Left renal pelvis (tissue), 4 donors: ENCODE results near the gene LRRC30. TPM values are rescaled to one million over a fixed set of nuclear protein-coding genes. Genes with fewer than 3 reads are reported as not detected.

Experiments
- DNase-seq, 4 donors: peaks; one replicate each; pipeline ENCODE4 v3.0.0-alpha.2; 2013; ENCODE audit warnings: low read depth in 4 of 4, low spot score in 3 of 4
- polyA plus RNA-seq, 4 donors: library from polyadenylated mRNA; unstranded; fragments of 120-200 nt; gene quantifications; one replicate each; pipeline ENCODE4 v1.2.1, GENCODE V29; 2013; ENCODE audit not compliant: insufficient read length in 4 of 4

Gene LRRC30
- polyA plus RNA-seq, 4 donors: 0.20 to 1.4 (median 0.60) TPM; not detected in 1

DNA sequence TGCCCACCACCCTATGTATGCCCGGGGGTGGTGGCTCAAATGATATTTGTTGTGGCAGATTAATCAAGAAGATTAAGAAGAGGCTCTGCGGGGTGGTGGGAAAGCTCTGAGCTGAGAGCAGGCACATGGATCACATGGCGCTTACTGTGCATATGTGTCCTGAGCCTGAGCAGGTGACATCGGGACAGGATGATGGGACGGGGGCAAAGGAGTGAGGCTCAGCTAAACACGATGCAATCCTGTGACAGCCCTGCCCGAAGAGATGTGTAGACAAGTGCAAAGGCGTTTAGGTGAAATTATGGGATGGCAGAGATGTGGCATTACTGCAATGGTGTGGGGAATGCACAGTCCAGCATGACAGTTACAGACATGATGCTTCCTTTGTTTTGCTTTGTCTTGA, 6.0 kb downstream of the LRRC30 start:
- no peak for DNase-seq

DNA sequence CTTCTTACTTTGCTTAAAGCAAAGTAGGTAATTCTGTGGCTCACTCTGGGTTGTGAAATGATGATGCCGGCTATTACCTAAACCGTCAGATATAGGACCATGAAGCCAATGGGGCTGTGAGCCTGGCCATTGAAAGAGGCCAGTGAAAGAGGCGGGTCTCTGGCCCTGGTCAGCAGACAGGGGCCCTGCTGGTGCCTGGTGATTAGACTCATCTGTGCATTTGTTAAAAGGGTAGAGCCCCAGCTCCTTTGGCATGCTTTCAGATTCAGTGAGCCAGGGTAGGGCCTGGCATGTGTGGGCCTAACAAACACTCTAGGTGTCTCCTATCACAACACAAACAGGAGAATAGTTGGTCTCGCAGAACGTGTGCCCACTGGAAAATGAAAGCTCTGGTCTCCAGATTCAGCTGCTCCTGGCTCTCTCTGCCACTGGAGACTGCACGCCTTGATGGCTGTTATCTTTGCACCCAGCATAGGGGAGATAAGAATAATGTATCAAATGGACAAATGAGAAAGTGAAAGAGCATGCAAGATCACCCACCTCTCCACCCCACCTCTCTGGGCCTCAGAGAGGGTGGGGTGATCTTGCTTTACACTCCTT, 6.9 kb downstream of the LRRC30 start:
- no peak for DNase-seq

GRCh38 chr18:7242926-7243325, 12.0 kb downstream of the LRRC30 start:
- no peak for DNase-seq

GRCh38 chr18:7248877-7249276, 18.0 kb downstream of the LRRC30 start:
- no peak for DNase-seq

DNA sequence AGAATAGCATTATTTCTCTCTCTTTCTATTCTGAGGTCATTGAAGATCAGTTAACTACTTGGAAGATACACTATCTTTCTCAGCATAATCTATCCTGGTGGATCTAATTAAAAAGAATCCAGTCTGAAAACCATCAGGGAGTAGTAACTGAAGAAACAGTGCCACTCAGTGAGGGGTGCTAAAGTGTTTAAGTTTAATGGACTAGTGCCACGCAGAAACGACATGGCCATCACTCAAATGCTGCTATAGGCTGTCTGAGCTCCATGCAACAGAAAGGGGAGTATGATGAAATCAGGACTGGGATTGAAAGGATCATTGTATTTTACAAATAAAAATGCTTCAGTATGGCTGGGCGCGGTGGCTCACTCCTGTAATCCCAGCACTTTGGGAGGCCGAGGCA, 23.3 kb downstream of the LRRC30 start:
- no peak for DNase-seq

DNA sequence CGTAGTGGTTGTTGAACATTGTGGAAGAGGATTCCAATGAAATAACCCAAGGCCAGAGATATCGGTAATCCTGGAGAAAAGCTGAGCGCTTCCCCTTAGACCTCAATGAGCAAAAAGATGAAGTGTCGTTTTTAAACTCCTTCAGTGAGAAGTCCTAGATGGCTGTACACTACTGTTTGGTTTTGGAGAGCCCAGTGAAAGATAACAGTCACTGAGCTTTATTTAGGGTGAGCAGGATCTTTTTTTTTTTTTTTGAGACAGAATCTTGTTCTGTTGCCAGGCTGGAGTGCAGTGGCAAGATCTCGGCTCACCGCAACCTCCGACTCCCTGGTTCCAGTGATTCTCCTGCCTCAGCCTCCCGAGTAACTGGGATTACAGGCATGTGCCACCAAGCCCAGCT, 24.2 kb downstream of the LRRC30 start:
- no peak for DNase-seq

DNA sequence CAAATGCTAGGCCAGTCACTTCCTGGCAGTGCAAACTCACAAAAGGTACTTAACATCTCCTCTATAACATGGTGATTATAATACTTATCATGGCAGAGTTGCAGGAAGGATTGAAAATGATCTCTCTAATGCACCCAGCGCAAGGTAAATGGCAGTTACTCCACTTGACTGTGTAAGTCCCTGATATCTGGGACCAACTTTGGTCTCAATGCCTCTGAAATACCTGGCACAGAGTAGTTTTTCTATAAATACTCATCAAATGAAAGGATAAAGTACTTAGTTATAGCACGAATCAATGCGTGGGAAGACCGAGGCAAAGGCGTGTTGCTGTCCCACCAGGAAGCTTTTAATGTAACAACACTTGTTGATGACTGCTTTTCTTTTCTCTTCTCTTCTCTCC, 24.8 kb downstream of the LRRC30 start:
- no peak for DNase-seq

DNA sequence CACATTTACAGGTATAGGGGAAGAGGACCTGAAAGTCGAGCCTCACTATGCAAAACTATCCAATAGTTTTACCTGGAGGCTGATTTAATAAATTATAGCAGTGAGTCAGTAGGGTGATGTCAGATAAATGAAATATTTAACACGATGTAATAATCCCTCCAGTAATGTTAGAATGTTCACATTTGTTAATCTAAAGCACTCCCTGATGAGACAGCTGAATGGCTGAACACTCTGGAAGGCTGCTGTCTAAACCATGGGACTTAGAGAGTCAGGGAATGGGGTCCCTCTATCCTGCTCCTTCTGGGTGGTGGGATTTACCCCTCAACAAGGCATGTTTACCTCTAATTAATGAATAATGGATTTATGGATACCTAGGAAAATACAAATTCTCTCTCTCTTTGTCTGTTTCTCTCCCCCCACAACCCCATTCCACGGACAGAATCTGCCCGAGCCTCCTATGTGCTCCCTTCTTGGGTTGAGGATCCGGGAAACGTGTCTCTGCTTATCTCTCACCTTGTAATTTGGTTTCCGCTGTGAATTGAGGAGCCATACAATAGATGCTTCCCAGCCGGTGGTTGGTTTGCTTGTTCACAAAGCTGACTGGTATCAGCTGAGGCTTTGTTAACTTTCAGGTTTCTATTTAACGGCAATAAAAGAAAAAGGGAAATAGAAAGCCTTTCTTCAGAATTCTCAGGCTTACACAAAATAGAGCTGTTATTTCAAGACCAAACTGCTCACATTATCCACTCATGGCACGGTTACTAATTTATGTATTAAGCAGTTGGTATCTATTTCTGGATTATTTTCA, 25.9 kb downstream of the LRRC30 start:
- DNase-seq: no peak

- DNase-seq: no peak
Measured at GRCh38 chr18:7257426-7257740, 26.5 kb downstream of the LRRC30 start.

DNA sequence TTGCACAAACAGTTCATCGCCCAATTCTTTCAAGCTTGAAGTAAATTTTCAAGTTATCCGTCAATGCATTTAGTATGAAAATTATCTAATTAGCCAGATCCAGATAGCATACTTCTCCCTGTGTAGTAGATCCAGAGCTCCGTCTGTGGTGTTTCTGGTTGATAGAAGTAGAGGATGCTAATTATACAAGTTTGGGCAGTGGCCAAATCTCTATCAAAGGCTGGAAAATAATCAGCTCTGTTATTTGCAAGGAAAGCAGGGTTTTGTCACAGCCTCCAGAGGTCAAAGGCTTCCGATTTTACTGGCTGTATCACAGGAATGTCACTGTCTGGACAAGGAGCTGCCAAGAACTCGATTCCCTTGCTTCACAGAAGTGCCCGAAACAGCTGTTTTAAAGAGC, 28.6 kb downstream of the LRRC30 start:
- DNase-seq: no peak

DNA sequence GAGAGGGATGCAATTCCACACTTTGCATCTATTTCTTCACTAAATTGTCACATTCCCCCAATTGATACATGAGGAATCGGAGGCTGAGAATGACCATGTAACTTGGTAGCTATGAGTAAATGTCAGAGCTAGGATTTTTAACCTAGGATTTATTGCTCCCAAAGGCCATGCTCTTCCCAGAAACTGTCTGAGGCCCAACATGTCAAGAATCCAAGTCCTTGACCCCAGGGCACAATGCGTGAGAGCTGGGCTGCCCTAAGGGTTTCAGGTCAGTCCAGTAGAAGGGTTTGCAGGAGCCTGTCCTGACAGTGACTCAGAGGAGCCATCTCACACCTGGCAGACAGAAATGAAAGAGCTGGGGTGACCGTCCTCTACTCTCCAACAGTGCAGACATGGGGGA, 30.3 kb downstream of the LRRC30 start:
- DNase-seq: no peak

GRCh38 chr18:7267973-7268372, 37.1 kb downstream of the LRRC30 start:
- no peak for DNase-seq

GRCh38 chr18:7269942-7270341, 39.1 kb downstream of the LRRC30 start:
- DNase-seq: no peak

GRCh38 chr18:7272311-7273049, 41.6 kb downstream of the LRRC30 start:
- DNase-seq: peak; percentile 52 to 64 (median 62)

- peak in 1 of 4 donors; percentile 16 for DNase-seq
Measured at GRCh38 chr18:7273301-7273921, 42.5 kb downstream of the LRRC30 start.

- DNase-seq: no peak
Measured at GRCh38 chr18:7281579-7281978, 50.7 kb downstream of the LRRC30 start.

Other genes with a start within 250 kb of the LRRC30 start
- gene LAMA1, start 113.3 kb upstream of the LRRC30 start, polyA plus RNA-seq: 10 to 100 TPM in 3 of 4 donors, 1 to 10 TPM in 1; 2.0 to 90.4 (median 66.3) TPM